SIG-M5 treated with dmso at 0.1 percent for 504 hours (cell line): Measurements from ENCODE around the gene RPN2.

Experiments used
- DNase-seq: peaks from one replicate; lab custom pipeline; 2025; ENCODE audit not compliant: unreplicated experiment; lab: John Stamatoyannopoulos, UW

Gene RPN2

DNA sequence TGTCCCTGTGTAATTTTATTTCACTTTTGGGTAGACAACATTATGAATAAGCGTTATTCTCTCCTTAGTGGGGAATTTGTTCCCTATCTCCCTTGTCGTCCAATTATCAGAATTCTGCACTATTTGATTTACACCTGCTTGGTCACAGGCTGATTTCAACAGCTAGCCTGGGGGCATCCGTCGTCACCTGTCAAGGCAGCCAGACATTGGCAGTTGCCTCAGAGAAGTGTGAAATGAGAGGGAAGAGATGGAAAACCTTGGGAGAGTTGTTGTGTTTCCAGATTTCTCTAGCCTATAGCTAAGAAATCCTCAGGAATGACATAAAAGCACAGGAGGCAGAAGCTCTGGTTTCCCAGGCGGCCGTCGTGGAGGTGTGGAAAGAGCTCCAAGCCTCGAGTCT, 83.4 kb downstream of the RPN2 start:
- DNase-seq = no peak

DNA sequence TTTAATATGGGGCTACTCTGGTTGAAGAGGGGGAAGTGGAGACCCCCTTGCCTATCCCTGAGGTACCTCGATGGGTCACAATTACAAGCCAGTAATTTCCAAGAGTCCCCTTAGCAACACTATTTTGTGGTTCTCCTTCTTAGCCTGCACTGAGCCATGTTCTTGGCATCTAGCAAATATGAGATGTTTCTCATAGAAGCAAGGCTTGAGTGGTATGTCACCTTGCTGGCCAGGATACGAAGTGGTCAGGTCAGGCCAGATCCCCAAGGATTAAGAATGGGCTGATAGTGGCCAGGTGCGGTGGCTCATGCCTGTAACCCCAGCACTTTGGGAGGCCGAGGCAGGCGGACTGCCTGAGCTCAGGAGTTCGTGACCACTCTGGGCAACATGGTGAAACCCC, 84.6 kb downstream of the RPN2 start:
- DNase-seq = no peak

DNA sequence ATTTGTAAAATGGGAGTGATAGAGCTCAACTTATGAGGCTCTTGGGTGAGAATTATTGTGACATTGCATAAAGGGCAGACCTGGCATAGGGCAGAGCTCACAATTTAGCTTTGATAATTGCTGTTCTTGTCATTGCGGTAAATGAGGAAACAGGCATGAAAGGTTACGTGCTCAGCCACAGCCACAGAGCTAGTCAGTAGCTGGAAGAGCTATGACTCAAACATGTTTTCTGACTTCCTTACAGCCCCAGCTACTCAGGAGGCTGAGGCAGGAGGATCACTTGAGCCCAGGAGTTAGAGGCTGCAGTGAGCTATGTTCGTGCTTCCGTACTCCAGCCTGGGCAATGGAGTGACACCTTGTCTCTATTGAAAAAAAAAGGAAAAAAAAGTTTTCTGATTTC, 86.0 kb downstream of the RPN2 start:
- DNase-seq = peak; percentile 94

DNA sequence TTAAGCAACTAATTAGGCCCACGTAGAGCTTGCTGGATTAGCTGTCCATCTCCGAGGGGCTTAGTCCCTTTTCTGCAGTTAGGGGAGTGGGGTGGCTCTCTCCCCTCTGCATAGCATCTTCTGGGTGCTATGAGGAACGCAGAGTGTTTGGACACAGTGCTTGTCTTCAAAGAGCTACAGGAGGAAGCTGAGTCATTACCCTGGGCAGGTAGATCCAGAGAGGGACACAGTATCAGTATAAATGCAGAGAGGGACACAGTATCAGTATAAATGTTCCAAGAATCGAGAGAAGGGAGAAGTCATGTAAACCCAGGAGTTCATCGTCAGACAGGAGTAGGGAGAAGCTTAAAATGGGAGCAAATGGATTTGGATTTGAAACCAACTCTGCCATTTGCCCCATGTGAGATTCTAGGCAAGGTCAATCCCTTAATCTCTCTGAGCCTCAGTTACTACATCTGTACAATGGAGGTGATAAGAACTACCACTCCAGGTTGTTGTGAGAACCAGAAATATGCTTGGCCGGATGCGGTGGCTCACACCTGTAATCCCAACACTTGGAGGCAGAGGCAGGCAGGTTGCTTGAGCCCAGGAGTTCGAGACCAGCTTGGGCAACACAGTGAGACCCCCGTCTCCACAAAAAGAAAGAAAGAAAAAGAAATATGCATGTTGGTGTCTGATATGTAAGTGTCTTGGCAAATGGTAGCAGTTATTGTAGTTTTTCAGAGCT, 88.0 kb downstream of the RPN2 start:
- DNase-seq = no peak

DNA sequence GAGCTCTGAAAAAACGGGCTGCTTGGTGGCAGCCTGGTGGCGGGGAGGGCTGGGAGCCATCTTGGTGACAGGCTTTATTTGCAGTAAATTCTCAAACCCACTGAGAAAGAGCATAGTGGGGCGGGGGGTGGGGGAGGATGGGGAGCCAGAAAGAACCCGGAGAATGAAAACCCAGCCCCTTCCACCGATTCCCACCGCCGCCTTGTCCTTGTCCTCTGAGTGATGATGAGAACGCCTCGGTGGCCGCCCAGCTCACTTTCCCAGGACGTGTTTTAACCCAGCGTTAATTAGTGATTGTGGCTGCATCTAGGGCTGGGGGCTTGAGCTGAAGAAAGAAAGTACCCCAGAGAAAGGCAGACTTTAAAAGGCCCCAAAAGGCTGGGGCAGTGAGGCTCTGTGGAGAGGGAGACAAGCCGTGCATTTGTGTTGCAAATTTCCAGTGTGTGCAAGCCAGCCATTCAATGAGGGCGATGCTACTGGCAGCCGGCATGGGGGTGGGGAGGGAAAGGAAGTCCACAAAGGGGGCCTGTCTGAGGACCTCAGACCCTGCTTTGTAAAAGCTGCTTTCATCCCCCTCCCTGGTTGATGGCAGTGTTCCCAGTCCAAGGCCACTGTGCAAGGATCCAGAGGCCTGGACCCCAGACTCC, 88.7 kb downstream of the RPN2 start:
- DNase-seq = no peak

DNA sequence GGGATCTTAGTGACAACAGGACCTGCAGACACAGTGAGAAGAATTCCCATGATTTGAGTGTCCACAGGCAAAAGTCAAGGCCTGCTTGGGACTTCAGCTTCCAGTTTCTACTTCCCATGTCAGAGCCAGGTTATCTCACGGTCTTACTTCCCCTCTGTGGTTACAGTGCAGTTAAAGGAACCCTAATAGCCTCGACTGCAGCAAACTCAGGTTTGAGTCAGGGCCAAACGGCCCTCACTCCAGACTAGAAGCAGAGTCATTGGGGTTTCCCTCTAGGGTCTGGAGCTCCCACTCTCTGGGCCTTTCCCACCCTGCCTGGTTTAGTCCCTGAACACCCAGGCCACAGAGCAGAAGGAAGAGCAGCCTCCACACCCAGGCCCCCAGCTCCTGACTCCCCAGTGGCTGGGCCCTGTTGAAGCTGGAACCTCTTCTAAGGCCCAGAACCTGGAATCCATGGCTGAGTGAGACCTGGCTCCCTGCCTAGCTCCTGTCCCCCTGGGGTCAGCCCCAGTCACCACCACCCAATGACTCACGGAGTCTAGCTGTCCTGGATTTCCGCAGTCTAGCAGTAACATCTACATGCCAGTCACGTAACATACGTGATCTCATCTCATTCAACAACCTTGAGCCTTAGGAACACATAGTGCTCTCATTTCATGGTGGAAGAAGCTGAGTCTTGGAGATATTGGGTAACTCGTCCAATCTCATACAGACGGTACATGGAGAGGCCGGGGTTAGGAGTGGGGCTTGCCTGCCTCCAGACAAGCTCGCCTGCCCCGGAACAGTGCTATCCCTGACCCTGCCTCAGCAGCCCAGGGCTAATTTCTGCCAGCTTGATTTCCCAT, 91.7 kb downstream of the RPN2 start:
- DNase-seq = peak; percentile 97

DNA sequence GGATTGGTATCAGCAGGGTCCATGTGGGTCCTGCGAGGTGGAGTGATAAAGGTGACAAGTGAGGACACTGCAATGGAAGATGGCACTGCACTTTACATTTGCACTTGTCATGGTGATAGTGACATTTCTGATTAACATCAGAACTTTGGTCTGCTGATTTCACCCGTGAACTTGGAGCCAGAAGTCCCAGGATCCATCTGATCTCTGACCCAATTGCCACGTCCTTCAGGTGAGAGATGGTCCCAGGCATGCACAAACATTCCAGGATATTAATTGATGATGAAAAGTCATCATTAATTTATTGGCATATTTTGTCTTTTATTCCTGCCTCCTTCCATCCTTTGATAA, 92.3 kb downstream of the RPN2 start:
- DNase-seq = no peak

DNA sequence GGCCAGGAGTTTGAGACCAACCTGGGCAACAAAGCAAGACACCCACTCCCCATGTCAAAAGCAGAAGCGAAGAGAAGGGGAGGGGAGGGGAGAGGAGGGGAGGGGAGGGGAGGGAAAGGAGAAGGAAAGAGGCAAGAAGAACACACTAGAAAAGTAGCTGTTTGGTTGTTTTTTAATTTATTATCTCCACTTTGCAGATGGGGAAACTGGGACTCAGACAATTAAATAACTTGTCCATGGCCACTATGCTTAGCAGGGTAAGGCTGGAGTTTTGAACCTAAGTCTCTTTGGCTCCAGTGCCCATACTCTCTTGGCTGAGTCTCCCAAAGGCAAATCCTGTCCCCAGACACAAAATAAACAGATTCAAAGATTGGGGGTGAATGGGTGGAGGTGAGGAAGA, 94.9 kb downstream of the RPN2 start:
- DNase-seq = no peak

DNA sequence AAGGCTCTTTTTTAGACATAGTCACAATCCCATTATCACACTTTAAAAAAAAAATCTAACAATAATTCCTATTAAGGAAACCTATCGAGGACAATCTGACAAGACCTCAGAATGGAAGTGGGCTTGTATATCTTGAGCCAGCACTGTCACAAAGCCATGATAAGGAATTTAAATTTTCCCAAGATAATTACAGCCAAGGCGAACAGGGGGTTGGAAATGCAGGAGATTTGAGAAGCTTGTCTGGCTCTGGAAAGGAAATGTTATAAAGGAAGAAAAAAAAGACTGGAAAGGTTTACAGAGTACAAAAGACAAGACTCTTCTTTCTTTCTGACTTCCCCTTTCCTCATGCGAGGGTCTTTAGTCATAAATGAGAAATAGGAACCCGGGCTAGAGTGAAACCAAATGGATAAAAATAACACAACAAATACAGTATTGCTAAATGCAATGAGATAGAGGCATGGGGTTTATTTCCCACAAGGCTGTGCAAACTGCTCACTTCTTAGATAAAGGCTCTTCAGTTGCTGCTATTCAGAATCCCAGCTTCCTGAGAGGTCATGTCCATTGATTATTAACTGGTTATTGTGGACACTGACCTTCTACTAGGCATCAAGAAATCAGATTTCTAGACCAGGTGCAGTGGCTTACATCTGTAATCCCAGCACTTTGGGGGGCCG, 95.9 kb downstream of the RPN2 start:
- peak; percentile 96 for DNase-seq

DNA sequence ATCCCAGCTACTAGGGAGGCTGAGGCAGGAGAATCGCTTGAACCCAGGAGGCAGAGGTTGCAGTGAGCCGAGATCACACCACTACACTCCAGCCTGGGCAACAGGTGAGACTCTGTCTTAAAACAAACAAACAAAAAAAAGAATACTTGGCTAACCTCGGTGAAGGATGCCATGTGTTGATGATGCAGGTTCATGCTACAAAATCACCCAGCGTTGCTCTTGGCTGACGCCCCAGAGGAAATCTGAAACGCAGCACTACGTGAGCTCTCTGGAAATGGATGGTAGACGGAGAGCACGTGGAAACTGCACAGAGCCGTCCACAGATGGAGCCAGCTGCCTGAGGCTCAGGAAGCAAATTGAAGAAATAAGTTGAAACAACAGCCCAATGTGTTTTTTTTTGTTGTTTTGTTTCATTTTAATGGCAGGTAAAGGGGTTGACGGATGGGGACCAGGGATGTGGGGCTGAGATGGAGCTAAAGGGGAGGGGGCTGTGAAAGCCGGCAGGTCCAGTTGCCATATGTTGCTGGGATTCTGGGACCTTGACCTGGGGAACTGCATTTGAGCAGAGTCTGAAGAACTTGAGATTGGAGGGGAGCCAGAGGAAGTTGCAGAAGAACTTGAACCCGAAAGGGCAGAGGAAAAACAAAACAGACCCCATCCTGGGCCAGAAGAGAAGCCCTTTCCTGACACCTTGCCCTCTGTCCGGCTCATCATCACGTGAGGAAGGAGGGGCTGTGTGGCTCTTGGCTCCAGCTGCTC, 97.5 kb downstream of the RPN2 start:
- DNase-seq = no peak

DNA sequence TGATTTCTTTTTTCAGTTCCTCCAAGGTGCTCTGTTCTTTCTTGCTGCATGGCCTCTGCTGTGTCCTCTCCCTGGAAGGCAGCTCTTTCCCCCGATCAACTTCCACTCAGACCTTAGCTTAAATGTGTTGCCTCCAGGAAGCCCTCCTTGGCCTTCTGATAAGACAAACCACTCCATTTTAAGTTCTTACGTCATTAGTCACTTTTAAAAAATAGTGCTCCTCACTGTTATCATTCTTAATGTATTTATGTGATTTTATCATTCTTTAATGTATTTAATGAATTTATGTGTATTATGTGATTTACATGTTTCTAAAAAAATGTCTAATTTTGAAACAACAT, 98.1 kb downstream of the RPN2 start:
- DNase-seq = no peak

DNA sequence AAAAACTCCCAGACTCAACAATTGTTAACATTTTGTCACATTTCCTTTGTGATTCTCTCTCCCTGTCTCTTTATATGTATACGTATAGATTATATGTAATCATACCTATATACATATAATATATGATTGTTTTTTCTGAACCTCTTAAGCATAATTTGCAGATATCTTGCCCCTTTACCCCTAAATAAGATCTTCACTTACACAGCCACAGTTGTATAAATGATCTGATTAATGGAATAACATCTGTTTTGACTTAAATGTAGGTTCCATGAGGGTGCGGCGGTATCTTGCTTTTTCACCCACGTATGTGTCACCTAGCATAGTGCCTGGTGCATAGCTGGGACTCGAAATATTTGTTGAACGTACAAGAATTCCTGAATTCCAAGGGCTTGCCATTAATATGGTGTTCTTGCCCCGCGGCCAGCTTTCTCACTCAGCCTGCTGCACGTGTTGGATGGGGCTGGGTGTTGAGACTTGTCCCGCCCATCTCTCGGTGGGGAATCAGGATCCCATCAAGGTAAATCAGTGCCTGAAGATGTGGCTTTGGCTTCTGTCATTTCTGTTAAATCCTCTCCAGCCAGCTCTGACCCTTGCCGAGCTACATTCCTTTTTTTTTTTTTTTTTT, 99.9 kb downstream of the RPN2 start:
- no peak for DNase-seq

DNA sequence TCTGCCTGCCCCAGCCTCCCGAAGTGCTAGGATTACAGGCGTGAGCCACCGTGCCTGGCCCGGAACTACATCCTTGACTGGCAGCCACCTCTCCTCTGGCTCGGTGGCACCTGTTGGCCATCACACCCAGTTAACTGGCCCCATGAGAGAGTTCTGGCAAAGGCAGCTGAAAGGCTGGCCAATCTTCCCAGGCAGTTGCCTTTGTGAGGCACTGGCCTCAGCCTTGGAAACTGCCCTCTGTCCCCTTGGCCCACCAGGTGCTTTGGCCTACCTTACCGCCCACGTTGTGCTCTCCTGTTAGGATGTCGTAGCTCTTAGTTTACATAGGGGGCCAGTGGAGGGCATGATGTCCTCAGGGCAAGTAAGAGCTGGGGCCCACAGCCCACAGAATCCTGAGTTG, 100.7 kb downstream of the RPN2 start:
- DNase-seq = no peak

DNA sequence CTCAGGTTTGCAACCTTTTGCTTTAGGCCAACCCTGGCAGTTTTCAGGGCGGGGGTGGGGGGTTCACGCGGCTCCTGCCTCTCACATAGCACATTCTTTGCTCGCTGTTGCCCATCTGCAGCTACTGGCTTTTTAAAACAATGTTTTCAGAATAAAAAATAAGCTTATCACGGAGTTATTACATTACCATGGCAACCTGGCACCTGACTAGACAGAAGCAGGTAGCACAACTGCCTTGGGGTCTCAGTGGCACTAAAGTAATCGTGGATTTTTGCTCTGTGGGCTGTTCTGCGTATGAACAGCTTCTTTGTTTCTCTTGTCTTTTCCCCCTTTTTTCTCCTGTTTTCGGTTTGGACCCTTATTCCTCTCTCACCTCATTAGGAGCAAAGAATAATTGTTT, 101.3 kb downstream of the RPN2 start:
- DNase-seq = no peak

DNA sequence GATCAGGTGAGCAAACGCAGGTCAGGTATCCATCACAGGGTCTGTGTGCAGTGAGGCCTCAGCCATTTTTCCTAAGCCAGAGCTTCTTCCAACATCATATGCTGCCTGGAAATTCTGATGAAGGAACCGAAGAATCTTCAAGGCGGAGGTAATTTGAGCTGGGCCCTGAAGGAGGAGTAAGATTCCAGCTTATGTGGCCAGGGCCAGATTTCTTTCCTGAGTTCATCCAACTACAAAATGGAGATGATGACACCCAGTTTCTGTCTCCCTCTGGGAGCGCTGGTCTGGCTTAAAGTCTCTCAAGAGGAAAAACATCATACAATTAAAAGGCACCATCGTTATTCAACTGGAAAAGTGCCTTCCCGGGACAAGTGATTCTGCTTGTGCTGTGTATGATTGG, 103.4 kb downstream of the RPN2 start:
- no peak for DNase-seq

DNA sequence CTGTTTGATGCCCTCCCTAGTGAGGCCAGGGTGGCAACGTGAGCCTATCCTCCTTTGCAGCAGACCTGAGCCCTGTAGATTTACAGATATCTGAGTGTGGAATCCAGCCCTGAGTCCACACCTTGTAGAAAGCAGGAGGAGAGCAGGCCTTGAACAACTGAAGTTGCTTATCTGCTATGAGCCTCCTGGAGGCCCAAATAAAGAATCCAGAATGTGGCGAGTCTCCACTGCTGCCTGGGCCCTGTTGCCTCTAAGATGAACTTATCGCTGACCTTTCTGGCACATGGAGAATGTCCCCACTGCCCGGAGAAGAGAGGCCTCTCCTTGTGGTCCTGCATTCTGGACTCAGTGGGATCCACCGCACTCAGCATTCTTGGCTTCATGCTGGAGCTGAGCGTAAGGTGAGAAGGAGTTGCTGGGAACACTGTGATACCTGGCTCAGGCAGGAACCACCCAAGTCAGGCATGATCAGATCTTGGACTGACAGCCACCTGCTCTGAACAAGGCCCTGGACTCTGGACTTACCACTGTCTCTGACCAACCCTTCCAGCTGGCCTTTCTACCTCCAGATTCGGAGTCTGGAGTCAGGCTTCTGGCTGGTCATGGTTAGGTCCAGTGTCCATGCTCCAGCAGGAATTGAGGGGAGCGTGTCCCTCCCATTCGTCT, 104.5 kb downstream of the RPN2 start:
- no peak for DNase-seq

DNA sequence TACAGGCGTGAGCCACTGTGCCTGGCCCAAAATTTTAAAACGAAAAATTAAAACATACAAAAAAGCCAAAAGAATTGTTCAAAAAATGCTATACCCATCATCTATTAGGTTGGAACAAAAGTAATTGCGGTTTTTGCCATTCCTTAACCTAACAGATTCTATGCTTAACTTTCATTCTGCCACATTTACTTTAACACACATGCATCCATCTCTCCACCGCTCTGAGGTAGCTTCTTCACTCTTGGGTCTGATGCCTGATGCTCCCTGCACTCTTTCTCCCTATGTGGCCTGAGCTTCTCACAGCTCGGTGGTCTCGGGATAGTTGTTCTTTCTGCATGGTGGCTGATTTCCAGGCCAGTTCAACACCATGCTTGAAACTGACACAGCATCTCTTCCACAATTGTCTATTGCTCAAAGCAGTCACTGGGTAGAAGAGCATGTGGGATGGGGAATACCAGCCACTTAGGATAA, 105.6 kb downstream of the RPN2 start:
- DNase-seq = no peak

DNA sequence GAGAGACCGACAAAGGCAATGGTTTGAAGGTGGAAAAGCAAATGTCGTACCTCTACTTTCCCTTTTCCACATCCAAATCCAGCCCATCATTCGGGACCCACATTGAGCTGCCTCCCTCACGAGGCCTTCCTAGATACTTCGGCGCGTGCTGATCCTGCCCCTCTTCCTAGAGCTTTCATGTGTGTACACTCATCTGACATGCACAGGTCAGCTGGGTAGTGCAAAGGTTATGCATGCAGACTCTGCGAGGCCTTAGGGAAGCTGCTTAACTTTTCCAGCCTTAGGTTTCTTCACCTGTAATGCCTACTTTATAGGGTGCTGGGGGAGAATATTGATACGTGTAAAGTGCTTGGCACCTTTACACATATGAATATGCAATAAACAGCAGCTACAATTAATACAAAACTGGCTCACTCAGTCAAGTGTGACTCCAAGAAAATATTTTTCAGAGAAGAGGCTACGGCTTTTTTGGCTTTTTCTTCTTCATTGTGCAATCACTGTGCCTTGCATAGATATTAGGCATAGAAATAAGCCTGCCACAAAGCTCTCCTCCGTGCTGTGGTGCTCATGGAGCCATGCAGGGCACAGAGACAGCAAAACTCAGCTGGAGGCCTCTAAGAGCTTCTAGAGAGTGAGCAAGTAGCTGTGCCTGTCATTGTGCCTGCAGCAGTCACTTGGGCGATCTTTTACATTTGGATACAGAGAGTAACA, 106.7 kb downstream of the RPN2 start:
- DNase-seq = no peak

DNA sequence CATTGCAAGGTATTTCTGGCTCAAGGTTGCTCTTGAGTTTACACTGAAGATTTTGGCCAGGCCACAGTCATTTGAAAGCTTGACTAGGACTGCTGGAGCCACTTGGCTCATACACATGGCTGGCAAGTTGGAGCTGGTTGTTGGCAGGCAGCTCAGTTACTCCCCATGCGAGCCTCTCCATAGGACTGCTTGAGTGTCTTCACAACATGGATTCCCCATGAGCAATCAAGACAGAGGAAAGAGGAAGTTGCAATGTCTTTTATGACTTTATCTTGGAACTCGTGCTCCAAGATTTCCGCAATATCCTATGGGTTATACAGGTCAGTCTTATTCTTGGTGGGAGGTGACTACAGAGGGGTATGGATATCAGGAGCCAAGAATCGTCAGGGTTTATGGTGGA, 109.0 kb downstream of the RPN2 start:
- peak; percentile 30 for DNase-seq
